ENCODE data around the gene PNPT1. TPM values are rescaled to one million over a fixed set of nuclear protein-coding genes. Genes with fewer than 3 reads are reported as not detected.
"Not testable (repeated sequence)": the region's sequence is repeated elsewhere in the genome, so short reads cannot be mapped to it uniquely, and the experiment has no call there.

Gene PNPT1
- total RNA-seq, 1 donor from 2014 or later, result 27.4 TPM

DNA sequence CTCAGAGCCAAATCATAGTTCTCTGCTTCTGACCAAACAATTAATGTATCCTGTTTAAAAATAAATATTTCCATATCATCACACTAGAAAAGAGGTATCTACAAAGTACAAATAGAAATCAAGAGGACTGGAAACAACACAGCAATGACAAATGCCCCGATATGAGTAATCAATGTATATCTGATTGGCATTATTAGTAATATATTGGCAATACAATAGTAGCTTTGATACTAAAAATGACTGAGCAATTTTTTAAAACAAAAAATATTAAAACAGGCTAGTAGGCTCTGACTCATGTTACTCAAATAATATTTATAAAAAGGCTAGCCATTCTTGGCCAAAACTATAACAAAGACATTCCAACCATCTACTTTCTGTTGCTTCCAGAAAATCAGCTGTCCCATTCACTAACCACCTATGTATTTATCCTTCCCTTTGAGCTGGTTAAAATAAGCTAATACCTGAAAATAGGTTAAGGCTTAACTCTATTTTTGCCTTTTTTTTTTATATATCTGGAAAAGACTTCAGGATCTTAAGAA lies 89.5 kb downstream of the PNPT1 start:
- Histone ChIP-seq H3K36me3 (peaks cover 22% of the 10 kb centered on the region), H3K4me1 (peaks cover 46% of the 10 kb centered on the region), H3K4me3 (no peak overlapping the region), H3K27me3 (ENCODE audit: low read depth) (no peaks in the 10 kb centered on the region), H3K27ac (replicated peaks) (no peak overlapping the region), H3K9me3 (replicated peaks) (no peaks in the 10 kb centered on the region)
- intact Hi-C loops (cut with micrococcal nuclease), result no loop called here
- no peak for DNase-seq
- TF ChIP-seq, protein P1, sequence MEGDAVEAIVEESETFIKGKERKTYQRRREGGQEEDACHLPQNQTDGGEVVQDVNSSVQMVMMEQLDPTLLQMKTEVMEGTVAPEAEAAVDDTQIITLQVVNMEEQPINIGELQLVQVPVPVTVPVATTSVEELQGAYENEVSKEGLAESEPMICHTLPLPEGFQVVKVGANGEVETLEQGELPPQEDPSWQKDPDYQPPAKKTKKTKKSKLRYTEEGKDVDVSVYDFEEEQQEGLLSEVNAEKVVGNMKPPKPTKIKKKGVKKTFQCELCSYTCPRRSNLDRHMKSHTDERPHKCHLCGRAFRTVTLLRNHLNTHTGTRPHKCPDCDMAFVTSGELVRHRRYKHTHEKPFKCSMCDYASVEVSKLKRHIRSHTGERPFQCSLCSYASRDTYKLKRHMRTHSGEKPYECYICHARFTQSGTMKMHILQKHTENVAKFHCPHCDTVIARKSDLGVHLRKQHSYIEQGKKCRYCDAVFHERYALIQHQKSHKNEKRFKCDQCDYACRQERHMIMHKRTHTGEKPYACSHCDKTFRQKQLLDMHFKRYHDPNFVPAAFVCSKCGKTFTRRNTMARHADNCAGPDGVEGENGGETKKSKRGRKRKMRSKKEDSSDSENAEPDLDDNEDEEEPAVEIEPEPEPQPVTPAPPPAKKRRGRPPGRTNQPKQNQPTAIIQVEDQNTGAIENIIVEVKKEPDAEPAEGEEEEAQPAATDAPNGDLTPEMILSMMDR (IDR thresholded peaks at IDR 0.05; ENCODE audit: borderline replicate concordance), result no peak

DNA sequence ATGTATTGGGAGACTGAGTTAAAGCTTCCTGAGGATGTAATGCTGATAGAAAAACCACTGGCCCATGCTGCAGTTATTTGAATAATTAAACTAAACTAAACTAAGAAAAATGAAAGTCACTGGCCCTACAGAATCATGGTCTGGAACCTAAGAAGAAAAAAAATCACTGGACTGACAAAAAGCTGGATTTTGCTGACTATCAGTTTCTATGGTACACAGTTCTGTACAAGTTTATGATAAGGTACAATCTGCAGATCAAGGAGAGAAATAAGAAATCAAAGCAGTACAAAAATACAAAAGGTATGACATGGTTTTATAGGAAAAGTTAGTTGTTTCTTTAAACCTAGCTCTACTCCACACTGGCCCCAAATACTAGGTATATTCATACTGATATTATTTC lies 91.8 kb downstream of the PNPT1 start:
- no peak overlapping the region for H3K27ac ChIP-seq (replicated peaks)
- no peaks in the 10 kb centered on the region for H3K9me3 ChIP-seq (replicated peaks)
- DNase-seq, result no peak
- H3K4me3 ChIP-seq, result no peak overlapping the region
- H3K36me3 ChIP-seq, result peaks cover 43% of the 10 kb centered on the region
- TF ChIP-seq, protein P1 (IDR thresholded peaks at IDR 0.05; ENCODE audit: borderline replicate concordance), result no peak
- peaks cover 31% of the 10 kb centered on the region for H3K4me1 ChIP-seq
- intact Hi-C loops (cut with micrococcal nuclease), result no loop called here
- H3K27me3 ChIP-seq (ENCODE audit: low read depth), result no peaks in the 10 kb centered on the region

DNA sequence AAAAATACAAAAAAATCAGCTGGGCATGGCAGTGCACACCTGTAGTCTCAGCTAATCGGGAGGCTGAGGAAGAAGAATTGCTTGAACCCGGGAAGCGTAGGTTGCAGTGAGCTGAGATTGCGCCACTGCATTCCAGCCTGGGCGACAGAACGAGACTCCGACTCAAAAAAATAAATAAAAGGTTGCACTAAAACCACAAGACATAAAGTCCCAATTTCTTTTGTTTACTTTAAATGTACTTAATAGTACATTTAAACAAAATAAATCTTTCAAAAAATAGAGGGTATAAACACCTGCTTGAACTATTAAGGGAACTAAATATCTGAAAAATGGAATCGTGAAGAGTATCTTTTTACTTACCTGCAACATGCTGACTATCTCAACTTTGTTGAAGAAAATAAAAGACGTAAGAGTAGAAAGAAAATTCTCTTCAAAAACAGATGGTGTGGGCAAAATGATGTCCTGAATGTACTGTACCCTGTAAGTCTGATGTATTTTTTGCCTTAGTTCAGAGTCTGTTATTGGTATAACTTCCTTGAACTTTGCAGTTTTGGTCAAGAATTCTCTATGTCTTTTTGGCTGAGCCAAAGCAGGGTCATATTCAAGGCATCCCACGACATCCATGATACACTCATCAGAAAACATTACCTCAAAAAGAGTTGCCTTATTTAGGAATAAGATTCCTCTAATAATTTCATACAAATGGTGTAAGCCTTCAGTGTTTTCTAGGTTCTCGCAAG lies 95.4 kb downstream of the PNPT1 start:
- TF ChIP-seq, protein P1 (IDR thresholded peaks at IDR 0.05; ENCODE audit: borderline replicate concordance), result no peak
- Histone ChIP-seq H3K27me3 (ENCODE audit: low read depth) (no peaks in the 10 kb centered on the region), H3K27ac (replicated peaks) (no peak overlapping the region), H3K9me3 (replicated peaks) (no peaks in the 10 kb centered on the region), H3K36me3 (peaks cover 44% of the 10 kb centered on the region), H3K4me3 (no peak overlapping the region), H3K4me1 (peaks cover 15% of the 10 kb centered on the region)
- no peak for DNase-seq
- intact Hi-C loops (cut with micrococcal nuclease), result no loop called here

DNA sequence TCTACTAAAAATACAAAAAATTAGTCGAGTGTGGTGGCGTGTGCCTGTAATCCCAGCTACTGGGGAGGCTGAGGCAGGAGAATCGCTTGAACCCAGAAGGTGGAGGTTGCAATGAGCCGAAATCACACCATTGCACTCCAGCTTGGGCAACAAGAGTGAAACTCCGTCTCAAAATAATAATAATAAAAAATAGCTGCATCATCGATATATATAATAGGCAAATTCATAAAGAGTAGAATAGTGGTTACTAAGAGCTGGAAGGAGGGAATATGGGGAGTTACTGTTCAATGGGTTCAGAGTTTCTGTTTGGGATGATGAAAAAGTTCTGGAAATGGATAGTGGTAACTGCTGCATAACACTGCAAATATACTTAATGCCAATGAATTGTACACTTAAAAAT lies 96.8 kb downstream of the PNPT1 start:
- intact Hi-C loops (cut with micrococcal nuclease); H3K4me1 ChIP-seq; H3K9me3 ChIP-seq (replicated peaks); DNase-seq; H3K27ac ChIP-seq (replicated peaks); H3K27me3 ChIP-seq (ENCODE audit: low read depth); H3K4me3 ChIP-seq: not testable (repeated sequence)
- H3K36me3 ChIP-seq, result peaks cover 35% of the 10 kb centered on the region

DNA sequence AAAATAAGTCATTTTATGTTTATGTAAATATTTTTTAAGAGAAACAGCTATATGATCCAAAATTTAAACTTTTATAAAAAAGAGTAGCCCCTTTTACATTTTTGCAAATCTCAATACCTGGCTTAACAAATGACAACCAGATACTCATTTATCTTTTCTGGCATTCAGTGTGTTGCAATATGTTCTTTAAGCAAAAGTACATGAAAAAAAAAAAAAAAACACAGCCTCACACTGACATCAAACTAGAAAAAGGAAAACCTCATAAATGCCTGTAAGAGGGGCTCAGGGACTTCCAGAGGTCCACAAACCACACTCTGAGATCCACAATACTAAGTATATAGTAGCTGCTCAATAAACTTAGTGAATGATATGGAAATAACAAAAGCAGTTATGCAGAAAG lies 98.1 kb downstream of the PNPT1 start:
- intact Hi-C loops (cut with micrococcal nuclease), result no loop called here
- H3K4me3 ChIP-seq, result no peak overlapping the region
- no peaks in the 10 kb centered on the region for H3K9me3 ChIP-seq (replicated peaks)
- H3K27me3 ChIP-seq (ENCODE audit: low read depth), result no peaks in the 10 kb centered on the region
- H3K27ac ChIP-seq (replicated peaks), result no peak overlapping the region
- H3K4me1 ChIP-seq, result no peaks in the 10 kb centered on the region
- peaks cover 35% of the 10 kb centered on the region for H3K36me3 ChIP-seq
- DNase-seq, result no peak
- TF ChIP-seq, protein P1 (IDR thresholded peaks at IDR 0.05; ENCODE audit: borderline replicate concordance), result no peak

DNA sequence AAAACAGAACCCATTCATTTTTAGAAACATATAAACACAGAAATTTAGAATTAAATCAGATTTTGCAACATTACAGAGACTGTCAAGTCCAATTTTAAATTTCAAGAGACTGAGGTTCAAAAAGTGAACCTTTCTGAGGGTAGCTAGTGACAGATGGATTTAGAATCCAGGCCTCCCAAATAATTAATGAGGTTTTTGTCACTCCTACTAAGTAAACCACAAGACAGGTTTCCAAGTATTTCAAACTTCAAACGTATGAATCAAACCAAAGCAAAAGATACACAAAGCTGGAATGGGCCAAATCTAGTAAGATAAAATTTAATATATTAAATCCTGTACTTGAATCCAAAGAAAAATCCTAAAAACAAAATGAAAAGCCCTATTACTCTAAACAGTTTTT lies 101.5 kb downstream of the PNPT1 start:
- H3K4me3 ChIP-seq, result no peak overlapping the region
- no peaks in the 10 kb centered on the region for H3K9me3 ChIP-seq (replicated peaks)
- TF ChIP-seq, protein P1 (IDR thresholded peaks at IDR 0.05; ENCODE audit: borderline replicate concordance), result no peak
- H3K27ac ChIP-seq (replicated peaks), result no peak overlapping the region
- H3K4me1 ChIP-seq, result no peaks in the 10 kb centered on the region
- intact Hi-C loops (cut with micrococcal nuclease), result no loop called here
- H3K27me3 ChIP-seq (ENCODE audit: low read depth), result no peaks in the 10 kb centered on the region
- H3K36me3 ChIP-seq, result peaks cover 27% of the 10 kb centered on the region
- no peak for DNase-seq

Measured in left ventricle myocardium inferior (tissue), 1 donor.